ENCODE measurements around the gene STX2.

- TF ChIP-seq POLR2A (IDR thresholded peaks at IDR 0.05; ENCODE audit: low read depth, low read length): no peak
- TF ChIP-seq TAF1 (IDR thresholded peaks at IDR 0.05; ENCODE audit: borderline replicate concordance, low read depth, low read length): no peak
These were observed 21.3 kb upstream of the STX2 start for GRCh38 chr12:130860311-130860710.
